Ramos (cell line): ENCODE measurements around the gene AGAP1.

Experiments
- in situ Hi-C: fragments of 300-500 bp; cut with MboI; formaldehyde crosslinking; loops from one replicate; pipeline ENCODE4 v1.14.3; 2022; ENCODE audit warnings: low sequenced_read_pairs; ENCODE audit not compliant: unreplicated experiment

Gene AGAP1

GRCh38 chr2:236105955-236106607, 612.2 kb downstream of the AGAP1 start:
- in situ Hi-C loops, result no loop called here

GRCh38 chr2:236106761-236107160, 612.9 kb downstream of the AGAP1 start:
- in situ Hi-C loops, result no loop called here

GRCh38 chr2:236107536-236107935, 613.7 kb downstream of the AGAP1 start:
- in situ Hi-C loops, result no loop called here

- in situ Hi-C loops, result no loop called here
Measured at GRCh38 chr2:236107942-236108625, 614.2 kb downstream of the AGAP1 start.

- in situ Hi-C loops, result no loop called here
Measured at GRCh38 chr2:236109061-236109460, 615.2 kb downstream of the AGAP1 start.

GRCh38 chr2:236109473-236109872, 615.6 kb downstream of the AGAP1 start:
- in situ Hi-C loops, result no loop called here

- in situ Hi-C loops, result no loop called here
Measured at GRCh38 chr2:236112466-236112865, 618.6 kb downstream of the AGAP1 start.

- in situ Hi-C loops, result no loop called here
Measured at GRCh38 chr2:236113425-236113824, 619.6 kb downstream of the AGAP1 start.

- in situ Hi-C loops, result no loop called here
Measured at GRCh38 chr2:236113948-236114347, 620.1 kb downstream of the AGAP1 start.

- in situ Hi-C loops, result no loop called here
Measured at GRCh38 chr2:236114959-236115358, 621.1 kb downstream of the AGAP1 start.

GRCh38 chr2:236117401-236117800, 623.6 kb downstream of the AGAP1 start:
- in situ Hi-C loops, result no loop called here

GRCh38 chr2:236117861-236118269, 624.0 kb downstream of the AGAP1 start:
- in situ Hi-C loops, result no loop called here

GRCh38 chr2:236119003-236119402, 625.2 kb downstream of the AGAP1 start:
- in situ Hi-C loops, result no loop called here

- in situ Hi-C loops, result no loop called here
Measured at GRCh38 chr2:236119476-236119875, 625.6 kb downstream of the AGAP1 start.

- in situ Hi-C loops, result no loop called here
Measured at GRCh38 chr2:236120141-236120601, 626.3 kb downstream of the AGAP1 start.

GRCh38 chr2:236120829-236121228, 627.0 kb downstream of the AGAP1 start:
- in situ Hi-C loops, result no loop called here

GRCh38 chr2:236121546-236121945, 627.7 kb downstream of the AGAP1 start:
- in situ Hi-C loops, result no loop called here

- in situ Hi-C loops, result no loop called here
Measured at GRCh38 chr2:236122236-236122635, 628.4 kb downstream of the AGAP1 start.

GRCh38 chr2:236123716-236124115, 629.9 kb downstream of the AGAP1 start:
- in situ Hi-C loops, result no loop called here

GRCh38 chr2:236124182-236124893, 630.5 kb downstream of the AGAP1 start:
- in situ Hi-C loops, result no loop called here

- in situ Hi-C loops, result no loop called here
Measured at GRCh38 chr2:236125541-236125940, 631.7 kb downstream of the AGAP1 start.
